Measurements from ENCODE around the gene DFFA. TPM values are rescaled to one million over a fixed set of nuclear protein-coding genes. Genes with fewer than 3 reads are reported as not detected.

Gene DFFA
- total and polyA plus RNA-seq, 9 of the 15 experiments (the other 6 are each of a cell fraction or from before 2014, with no cell fraction given), result 39.6 to 74.8 (median 59.2) TPM

DNA sequence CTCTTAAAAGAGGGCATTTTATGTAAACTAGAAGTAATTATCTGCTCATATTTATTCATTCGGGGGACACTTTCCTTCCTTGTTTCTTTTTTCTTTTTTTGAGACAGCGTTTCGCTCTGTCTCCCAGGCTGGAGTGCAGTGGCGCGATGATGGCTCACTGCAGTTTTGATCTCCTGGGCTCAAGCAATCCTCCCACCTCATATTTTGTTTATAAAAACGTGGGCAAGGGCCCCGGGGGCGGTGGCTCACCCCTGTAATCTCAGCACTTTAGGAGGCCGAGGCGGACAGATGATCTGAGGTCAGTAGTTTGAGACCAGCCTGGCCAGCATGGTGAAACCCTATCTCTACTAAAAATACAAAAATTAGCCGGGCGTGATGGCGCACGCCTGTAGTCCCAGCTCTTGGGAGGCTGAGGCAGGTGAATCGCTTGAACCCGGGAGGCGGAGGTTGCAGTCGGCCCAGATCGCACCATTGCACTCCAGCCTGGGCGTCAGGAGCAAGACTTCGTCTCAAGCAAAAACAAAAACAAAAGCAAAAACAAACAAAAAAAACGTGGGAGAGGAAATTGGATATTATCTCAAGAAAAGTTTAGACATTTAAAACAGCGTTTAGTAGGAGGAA, 926 bp upstream of the DFFA start (continued):
- TF ChIP-seq NFIC (IDR thresholded peaks at IDR 0.05) (no peak), TAF7 (tag; IDR thresholded peaks at IDR 0.05) (no peak), XRCC5 (IDR thresholded peaks at IDR 0.05; ENCODE audit: low read depth, low read length) (no peak), POU5F1 (IDR thresholded peaks at IDR 0.05; ENCODE audit: borderline replicate concordance, low read depth, low read length, partially characterized antibody) (no peak), ZNF165 (CRISPR knock-in tag; IDR thresholded peaks at IDR 0.05; ENCODE audit: borderline replicate concordance) (no peak), BCOR (IDR thresholded peaks at IDR 0.05) (0 out of 2 replicates have a peak, but pooled peaks have one; percentile 7), CBX8 (IDR thresholded peaks at IDR 0.05; ENCODE audit: borderline replicate concordance, extremely low read depth, low read depth, low read length, poor library complexity, severe bottlenecking) (no peak), MTF1 (CRISPR knock-in tag; IDR thresholded peaks at IDR 0.05; ENCODE audit: borderline replicate concordance) (no peak), HNRNPL (IDR thresholded peaks at IDR 0.05; ENCODE audit: low read depth, low read length) (no peak), L3MBTL2 (IDR thresholded peaks at IDR 0.05) (no peak), MEIS2 (IDR thresholded peaks at IDR 0.05; ENCODE audit: partially characterized antibody) (no peak), ARHGAP35 (IDR thresholded peaks at IDR 0.05; ENCODE audit: partially characterized antibody) (no peak), ZNF174 (CRISPR knock-in tag; IDR thresholded peaks at IDR 0.05) (no peak), ELF2 (CRISPR knock-in tag; IDR thresholded peaks at IDR 0.05) (no peak), U2AF2 (optimal IDR thresholded peaks at IDR 0.05; ENCODE audit: low read depth, low read length) (no peak), GTF2E2 (tag; IDR thresholded peaks at IDR 0.05) (0 out of 2 replicates have a peak, but pooled peaks have one; percentile 15), KLF13 (tag; IDR thresholded peaks at IDR 0.05; ENCODE audit: borderline replicate concordance, low read depth) (no peak), ZNF347 (CRISPR knock-in tag; IDR thresholded peaks at IDR 0.05; ENCODE audit: low read depth) (no peak), ZFPM2 (CRISPR knock-in tag; IDR thresholded peaks at IDR 0.05) (no peak), CHD4 (IDR thresholded peaks at IDR 0.05; ENCODE audit: insufficient read depth, insufficient replicate concordance, low read depth, low read length, poor library complexity, severe bottlenecking) (no peak), MEF2D (tag; conservative IDR thresholded peaks at IDR 0.05; ENCODE audit: low read depth) (no peak), CBFA2T3 (IDR thresholded peaks at IDR 0.05) (peak; percentile 28)
- TF ChIP-seq, protein P1, sequence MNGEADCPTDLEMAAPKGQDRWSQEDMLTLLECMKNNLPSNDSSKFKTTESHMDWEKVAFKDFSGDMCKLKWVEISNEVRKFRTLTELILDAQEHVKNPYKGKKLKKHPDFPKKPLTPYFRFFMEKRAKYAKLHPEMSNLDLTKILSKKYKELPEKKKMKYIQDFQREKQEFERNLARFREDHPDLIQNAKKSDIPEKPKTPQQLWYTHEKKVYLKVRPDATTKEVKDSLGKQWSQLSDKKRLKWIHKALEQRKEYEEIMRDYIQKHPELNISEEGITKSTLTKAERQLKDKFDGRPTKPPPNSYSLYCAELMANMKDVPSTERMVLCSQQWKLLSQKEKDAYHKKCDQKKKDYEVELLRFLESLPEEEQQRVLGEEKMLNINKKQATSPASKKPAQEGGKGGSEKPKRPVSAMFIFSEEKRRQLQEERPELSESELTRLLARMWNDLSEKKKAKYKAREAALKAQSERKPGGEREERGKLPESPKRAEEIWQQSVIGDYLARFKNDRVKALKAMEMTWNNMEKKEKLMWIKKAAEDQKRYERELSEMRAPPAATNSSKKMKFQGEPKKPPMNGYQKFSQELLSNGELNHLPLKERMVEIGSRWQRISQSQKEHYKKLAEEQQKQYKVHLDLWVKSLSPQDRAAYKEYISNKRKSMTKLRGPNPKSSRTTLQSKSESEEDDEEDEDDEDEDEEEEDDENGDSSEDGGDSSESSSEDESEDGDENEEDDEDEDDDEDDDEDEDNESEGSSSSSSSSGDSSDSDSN (IDR thresholded peaks at IDR 0.05; ENCODE audit: borderline replicate concordance in 1 of 2, low read depth in 2 of 2, low read length in 2 of 2), result no peak
- TF ChIP-seq, protein P2, sequence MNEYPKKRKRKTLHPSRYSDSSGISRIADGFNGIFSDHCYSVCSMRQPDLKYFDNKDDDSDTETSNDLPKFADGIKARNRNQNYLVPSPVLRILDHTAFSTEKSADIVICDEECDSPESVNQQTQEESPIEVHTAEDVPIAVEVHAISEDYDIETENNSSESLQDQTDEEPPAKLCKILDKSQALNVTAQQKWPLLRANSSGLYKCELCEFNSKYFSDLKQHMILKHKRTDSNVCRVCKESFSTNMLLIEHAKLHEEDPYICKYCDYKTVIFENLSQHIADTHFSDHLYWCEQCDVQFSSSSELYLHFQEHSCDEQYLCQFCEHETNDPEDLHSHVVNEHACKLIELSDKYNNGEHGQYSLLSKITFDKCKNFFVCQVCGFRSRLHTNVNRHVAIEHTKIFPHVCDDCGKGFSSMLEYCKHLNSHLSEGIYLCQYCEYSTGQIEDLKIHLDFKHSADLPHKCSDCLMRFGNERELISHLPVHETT (CRISPR knock-in tag; conservative IDR thresholded peaks at IDR 0.05 in 1 of 2, IDR thresholded peaks at IDR 0.05 in 1 of 2), result no peak
- TF ChIP-seq, protein P3, sequence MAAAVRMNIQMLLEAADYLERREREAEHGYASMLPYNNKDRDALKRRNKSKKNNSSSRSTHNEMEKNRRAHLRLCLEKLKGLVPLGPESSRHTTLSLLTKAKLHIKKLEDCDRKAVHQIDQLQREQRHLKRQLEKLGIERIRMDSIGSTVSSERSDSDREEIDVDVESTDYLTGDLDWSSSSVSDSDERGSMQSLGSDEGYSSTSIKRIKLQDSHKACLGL (CRISPR knock-in tag; IDR thresholded peaks at IDR 0.05; ENCODE audit: borderline replicate concordance, poor library complexity, severe bottlenecking), result no peak

All from K562 (cell line).